ENCODE results near the gene RNF6.
A peak's percentile ranks its signal among the peaks of the same experiment; 100 is the strongest.
"Not testable (repeated sequence)": the region's sequence is repeated elsewhere in the genome, so short reads cannot be mapped to it uniquely, and the experiment has no call there.

The RNF6 gene

GRCh38 chr13:26221721-26222519, at the start of gene RNF6:
RNF6 (minus strand) TSS chr13:26222314; CDS start chr13:26219649, 2,665 bp downstream.
- Histone ChIP-seq H3K27ac (peak within 1 kb of the TSS; percentile 92 to 100 (median 99)), H3K4me3 (peak within 1 kb of the TSS; percentile 56 to 98 (median 91))

DNA sequence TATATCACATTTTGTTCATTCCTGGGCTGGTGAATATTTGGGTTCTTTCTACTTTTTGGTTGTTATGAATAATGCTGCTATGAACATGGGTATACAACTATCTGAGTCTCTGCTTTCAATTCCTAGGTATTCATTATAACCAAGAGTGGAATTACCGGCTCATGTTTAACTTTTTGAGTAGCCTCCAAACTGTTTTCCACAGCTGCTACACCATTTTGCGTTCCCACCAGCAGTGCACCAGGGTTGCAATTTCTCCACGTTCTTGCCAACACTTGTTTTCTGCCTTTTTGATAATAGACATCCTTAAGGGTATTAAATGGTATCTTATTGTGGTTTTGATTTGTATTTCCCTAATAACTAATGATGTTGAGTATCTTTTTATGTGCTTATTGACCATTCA, 48.6 kb upstream of the RNF6 start:
- no peak overlapping the region for H3K4me3 ChIP-seq
- no peak overlapping the region for H3K27ac ChIP-seq

DNA sequence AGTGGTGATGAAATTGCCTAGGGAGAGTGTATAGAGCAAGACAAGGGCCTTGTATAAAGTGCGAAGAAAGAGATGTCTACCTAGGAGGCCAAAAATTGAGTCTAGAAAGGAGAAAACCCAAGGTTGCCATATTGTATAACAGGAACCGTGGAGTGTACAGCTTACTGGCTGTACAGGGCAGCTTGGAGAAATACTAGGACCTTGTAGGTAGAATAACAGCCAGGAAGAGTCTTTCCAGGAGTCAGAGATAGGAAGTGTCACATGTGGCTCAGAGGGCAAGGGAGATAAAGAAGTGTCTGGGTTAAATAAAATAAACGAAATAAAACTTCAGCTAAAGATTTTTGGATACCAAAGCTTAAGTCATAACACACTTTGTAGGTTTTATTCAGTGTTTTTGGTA, 44.2 kb upstream of the RNF6 start:
- Histone ChIP-seq H3K27ac (no peak overlapping the region), H3K4me3 (no peak overlapping the region)

GRCh38 chr13:26262156-26262555, 40.0 kb upstream of the RNF6 start:
- no peak overlapping the region for H3K27ac ChIP-seq
- no peak overlapping the region for H3K4me3 ChIP-seq

- Histone ChIP-seq H3K4me3 (no peak overlapping the region), H3K27ac (no peak overlapping the region)
These were observed 37.5 kb upstream of the RNF6 start for GRCh38 chr13:26259634-26260033.

DNA sequence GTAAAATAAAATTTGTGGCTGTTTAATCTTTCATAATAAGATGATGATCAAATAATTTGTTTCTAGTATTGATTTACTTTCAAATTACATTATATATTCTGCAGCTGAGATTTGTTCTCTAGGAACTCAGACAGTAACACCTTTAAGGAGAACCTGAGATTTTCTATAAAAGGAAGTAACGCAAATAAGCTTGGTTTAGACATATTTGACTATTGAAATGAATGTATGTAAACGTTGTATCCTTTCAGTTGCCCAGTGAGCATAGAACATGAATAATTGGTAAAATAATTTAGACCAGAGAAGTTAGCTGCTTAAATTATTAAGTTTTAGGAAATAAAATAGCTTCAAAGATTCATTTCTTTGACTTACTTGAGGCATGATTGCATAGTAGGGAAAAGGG, 34.9 kb upstream of the RNF6 start:
- Histone ChIP-seq H3K4me3 (no peak overlapping the region), H3K27ac (no peak overlapping the region)

GRCh38 chr13:26255691-26256277, 33.7 kb upstream of the RNF6 start:
- Histone ChIP-seq H3K27ac (no peak overlapping the region), H3K4me3 (peak overlapping the region in 3 of 7 experiments; percentile 89 to 97 (median 93))

DNA sequence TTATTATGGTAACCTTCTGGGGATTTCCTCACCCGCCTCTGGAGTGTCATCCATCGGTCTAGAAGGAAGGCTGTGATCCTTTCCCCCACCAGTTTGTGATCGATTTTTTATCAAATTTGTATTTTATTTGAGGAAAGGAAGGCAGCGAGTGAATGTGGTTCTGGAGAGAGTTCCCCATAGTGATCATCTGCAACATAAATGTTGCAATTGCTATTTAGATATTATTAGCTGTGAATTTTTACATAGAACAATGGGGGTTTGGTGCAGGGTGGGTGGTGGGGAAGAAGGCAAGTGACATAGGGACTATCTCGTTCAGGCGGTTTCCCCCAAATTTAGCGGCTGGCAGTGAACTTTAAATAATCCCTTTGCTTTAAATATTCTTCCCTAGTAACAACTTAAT, 33.0 kb upstream of the RNF6 start:
- H3K4me3 ChIP-seq, result peak overlapping the region; percentile 84 to 99 (median 93)
- peak overlapping the region in 17 of 21 experiments; percentile 89 to 99 (median 97) for H3K27ac ChIP-seq

- peak overlapping the region; percentile 84 to 99 (median 93) for H3K4me3 ChIP-seq
- peak overlapping the region; percentile 17 to 99 (median 97) for H3K27ac ChIP-seq
These were observed 32.5 kb upstream of the RNF6 start for GRCh38 chr13:26254583-26255111.

DNA sequence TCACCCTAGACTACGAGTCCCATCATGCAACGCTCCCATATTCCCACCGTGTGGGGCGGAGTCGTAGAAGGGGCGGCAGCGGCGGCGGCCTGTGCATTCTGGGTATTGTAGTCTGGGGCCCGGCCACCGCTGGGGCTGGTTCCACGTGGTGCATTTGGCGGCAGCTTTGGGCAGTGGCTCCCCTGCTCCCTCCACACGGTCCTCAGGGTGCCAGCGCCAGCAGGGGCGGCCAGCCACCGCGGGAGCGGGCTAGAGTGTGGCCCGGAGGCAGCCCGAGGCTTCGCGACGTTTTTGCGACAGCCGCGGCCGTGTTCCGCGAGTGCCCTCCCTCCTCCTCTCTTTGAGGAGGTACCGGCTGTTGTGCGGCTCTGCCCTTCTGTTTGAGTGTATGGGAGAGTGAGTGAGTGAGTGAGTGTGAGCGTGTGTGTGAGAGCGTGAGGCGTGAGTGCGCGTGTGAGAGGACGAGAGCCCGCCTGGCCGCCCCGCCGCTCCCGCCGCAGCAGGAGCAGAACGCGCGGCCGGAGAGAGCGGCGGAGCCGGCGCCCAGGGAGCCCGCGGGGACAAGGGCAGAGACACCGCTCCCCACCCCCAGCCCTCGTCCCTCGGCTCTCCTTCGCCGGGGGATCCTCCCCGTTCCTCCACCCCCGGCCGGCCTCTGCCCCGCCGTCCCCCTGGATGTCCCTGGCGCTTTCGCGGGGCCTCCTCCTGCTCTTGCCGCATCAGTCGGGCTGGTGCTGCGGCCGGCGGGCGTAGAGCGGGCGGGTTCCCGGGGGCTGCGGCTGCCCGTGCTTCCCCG, 31.9 kb upstream of the RNF6 start, which contains the start of gene CDK8:
Gene CDK8 (plus strand): TSS at position 343 of the 796 bp plus-strand sequence. CDS start 513 bp downstream, outside the sequence.
- Histone ChIP-seq H3K27ac (peak within 1 kb of the TSS; percentile 77 to 99 (median 97)), H3K4me3 (peak within 1 kb of the TSS; percentile 84 to 99 (median 93))

GRCh38 chr13:26253262-26253786, 31.2 kb upstream of the RNF6 start:
- peak overlapping the region in 20 of 21 experiments; percentile 89 to 99 (median 97) for H3K27ac ChIP-seq

DNA sequence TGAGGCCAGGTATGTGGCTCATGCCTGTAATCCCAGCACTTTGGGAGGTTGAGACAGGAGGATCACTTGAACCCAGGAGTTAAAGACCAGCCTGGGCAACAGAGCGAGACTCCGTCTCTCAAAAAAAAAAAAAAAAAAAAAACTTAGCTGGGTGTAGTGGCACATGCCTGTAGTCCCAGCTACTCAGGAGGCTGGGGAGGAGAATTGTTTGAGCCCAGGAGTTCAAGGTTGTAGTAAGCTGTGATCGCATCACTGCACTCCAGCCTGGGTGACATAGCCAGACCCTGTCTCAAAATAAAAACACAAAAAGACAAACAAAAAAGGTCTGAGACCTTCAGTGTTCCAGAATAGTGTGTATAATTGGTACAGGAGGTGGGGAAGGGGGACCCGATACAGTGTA, 29.9 kb upstream of the RNF6 start:
- H3K27ac ChIP-seq, H3K4me3 ChIP-seq: not testable (repeated sequence)

More at GRCh38 chr13:26253262-26253786, 31.2 kb upstream of the RNF6 start:
- peak overlapping the region; percentile 84 to 99 (median 93) for H3K4me3 ChIP-seq

DNA sequence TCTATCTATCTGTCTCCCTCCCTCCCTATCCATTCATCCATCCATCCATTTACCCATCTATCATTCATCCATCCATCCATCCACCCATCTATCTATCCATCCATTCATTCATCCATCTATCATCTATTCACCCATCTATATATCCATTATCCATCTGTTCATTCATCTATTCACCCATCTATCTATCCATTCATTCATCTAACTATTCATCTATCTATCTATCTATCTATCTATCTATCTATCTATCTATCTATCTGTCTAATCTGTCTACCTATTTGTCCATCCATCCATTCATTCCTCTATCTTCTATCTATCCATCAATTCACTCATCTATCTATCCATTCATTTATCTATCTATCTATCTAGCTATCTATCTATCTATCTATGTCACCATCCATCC, 27.4 kb upstream of the RNF6 start:
- H3K27ac ChIP-seq, result no peak overlapping the region

DNA sequence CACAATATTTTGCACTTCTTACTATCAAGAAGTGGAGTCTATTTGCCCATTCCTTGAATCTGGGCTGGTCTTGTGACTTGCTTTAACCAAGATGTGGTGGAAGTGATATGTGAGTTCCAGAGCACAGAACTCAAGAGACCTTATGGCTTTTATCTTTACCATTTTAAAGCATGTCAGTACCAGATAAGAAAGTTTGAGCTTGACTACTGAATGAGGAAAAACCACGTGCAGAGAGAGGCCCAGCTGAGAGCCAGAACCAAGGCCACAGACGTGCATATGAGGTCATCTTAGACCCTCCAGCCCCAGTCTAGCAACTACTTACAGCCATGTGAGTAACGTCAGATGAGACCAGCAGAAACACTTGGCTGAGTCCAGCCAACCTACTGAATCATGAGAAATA, 25.5 kb upstream of the RNF6 start:
- Histone ChIP-seq H3K4me3 (no peak overlapping the region), H3K27ac (no peak overlapping the region)

More for the DNA sequence above, 27.4 kb upstream of the RNF6 start:
- H3K4me3 ChIP-seq, result no peak overlapping the region

DNA sequence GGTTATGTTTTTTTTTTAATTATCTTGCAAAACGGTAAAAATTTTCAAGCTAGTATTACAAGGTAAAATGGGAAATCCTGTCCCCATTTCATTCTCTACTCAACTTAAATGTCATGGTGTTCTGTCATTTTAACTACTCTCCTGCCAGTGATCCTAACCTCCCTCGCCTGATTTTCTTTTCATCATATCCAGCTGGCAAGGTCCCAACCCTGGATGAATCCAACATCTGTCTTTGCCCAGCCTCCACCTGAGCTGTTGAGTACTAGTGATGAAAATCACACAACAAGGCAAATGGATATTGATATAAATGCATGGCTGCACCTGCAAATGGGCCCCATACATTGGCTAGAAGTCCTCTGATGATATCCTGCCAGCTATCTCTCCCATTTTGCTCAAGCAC, 24.9 kb upstream of the RNF6 start:
- no peak overlapping the region for H3K27ac ChIP-seq
- H3K4me3 ChIP-seq, result no peak overlapping the region

DNA sequence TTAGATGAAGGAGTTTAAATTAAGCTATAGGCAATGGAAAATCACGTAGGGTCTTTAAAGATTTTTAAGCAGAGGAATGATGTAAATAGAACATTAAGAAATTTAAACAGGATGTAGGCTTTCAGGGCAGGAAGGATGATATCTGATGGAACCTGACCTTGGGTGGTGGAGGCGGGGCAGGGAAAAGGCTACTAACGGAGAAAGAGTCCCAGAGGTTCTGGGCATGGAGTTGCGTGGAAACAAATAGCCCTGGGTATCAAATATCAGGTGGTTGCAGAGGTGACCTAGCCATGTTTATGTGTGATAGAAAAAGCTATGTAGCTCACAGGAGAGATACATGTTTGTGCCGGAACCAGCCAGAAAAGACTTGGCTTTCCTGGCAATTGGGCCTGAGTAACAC, 24.0 kb upstream of the RNF6 start:
- H3K27ac ChIP-seq, result no peak overlapping the region

DNA sequence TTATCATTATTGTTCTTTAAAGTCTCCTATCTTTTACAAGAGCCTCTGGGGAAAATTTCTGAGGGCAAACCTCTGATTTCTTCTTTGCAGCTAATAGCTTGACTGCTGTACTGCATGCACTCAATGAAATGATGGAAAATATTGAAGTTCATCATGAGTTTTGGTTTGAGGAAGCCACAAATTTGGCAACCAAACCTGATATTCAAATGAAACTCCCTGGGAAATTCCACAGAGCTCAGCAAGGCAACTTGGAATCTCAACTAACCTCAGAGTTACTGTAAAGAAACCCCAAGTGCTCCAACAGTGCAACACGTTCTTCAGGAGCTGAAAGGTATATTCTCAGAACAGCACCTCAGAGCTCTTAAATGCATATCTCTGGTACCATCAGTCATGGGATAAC, 14.2 kb upstream of the RNF6 start:
- Histone ChIP-seq H3K27ac (no peak overlapping the region), H3K4me3 (no peak overlapping the region)

More for the DNA sequence above, 24.0 kb upstream of the RNF6 start:
- H3K4me3 ChIP-seq, result no peak overlapping the region

GRCh38 chr13:26230703-26231102, 8.6 kb upstream of the RNF6 start:
- H3K27ac ChIP-seq, result no peak overlapping the region
- H3K4me3 ChIP-seq, result no peak overlapping the region

- no peak overlapping the region for H3K27ac ChIP-seq
These were observed 7.0 kb upstream of the RNF6 start for GRCh38 chr13:26229080-26229615.

More at GRCh38 chr13:26229080-26229615, 7.0 kb upstream of the RNF6 start:
- no peak overlapping the region for H3K4me3 ChIP-seq

Measured in skin epidermis (tissue), 12 donors.